WTC11 (cell line): Measurements from ENCODE around the gene PUSL1.

ENCODE experiments used
- ATF1 ChIP-seq: sonication (generic); formaldehyde crosslinking; IDR thresholded peaks from 2 replicates; pipeline ENCODE4 v1.8.1; 2023; ENCODE audit warnings: mild to moderate bottlenecking, moderate library complexity, missing genetic modification reagents
- CREB1 ChIP-seq: sonication (generic); formaldehyde crosslinking; IDR thresholded peaks from 2 replicates; pipeline ENCODE4 v1.8.0; 2023; ENCODE audit warnings: mild to moderate bottlenecking, missing genetic modification reagents
- CTCF ChIP-seq: fragments of 200-600 bp; IDR thresholded peaks from 2 replicates; pipeline ENCODE4 v1.8.0; 2022; ENCODE audit warnings: antibody characterized with exemption
- E2F1 ChIP-seq: sonication (generic); formaldehyde crosslinking; IDR thresholded peaks from 2 replicates; pipeline ENCODE4 v1.8.0; 2022; ENCODE audit warnings: mild to moderate bottlenecking, missing genetic modification reagents
- E2F5 ChIP-seq: sonication (generic); formaldehyde crosslinking; IDR thresholded peaks from 2 replicates; pipeline ENCODE4 v1.8.1; 2022; ENCODE audit warnings: mild to moderate bottlenecking, moderate library complexity, missing genetic modification reagents
- FOXP4 ChIP-seq: sonication (generic); formaldehyde crosslinking; IDR thresholded peaks from 2 replicates; pipeline ENCODE4 v1.8.0; 2022; ENCODE audit warnings: mild to moderate bottlenecking, missing genetic modification reagents
- JUN ChIP-seq: sonication (generic); formaldehyde crosslinking; IDR thresholded peaks from 2 replicates; pipeline ENCODE4 v1.8.0; 2023; ENCODE audit warnings: mild to moderate bottlenecking, missing genetic modification reagents
- MAX ChIP-seq: sonication (generic); formaldehyde crosslinking; IDR thresholded peaks from 2 replicates; pipeline ENCODE4 v1.8.0; 2022; ENCODE audit warnings: mild to moderate bottlenecking, missing genetic modification reagents
- RORB ChIP-seq: fragments of 250-450 bp; sonication (Bioruptor Pico); IDR thresholded peaks from 2 replicates; pipeline ENCODE4 v1.9.0; 2021; ENCODE audit warnings: mild to moderate bottlenecking
- SMAD3 ChIP-seq: sonication (generic); formaldehyde crosslinking; IDR thresholded peaks from 2 replicates; pipeline ENCODE4 v1.8.0; 2022; ENCODE audit warnings: missing genetic modification reagents, mild to moderate bottlenecking, borderline replicate concordance
- SP1 ChIP-seq: sonication (generic); formaldehyde crosslinking; conservative IDR thresholded peaks from 2 replicates; pipeline ENCODE4 v1.8.1; 2022; ENCODE audit warnings: missing genetic modification reagents
- TEAD1 ChIP-seq: sonication (generic); formaldehyde crosslinking; IDR thresholded peaks from 2 replicates; pipeline ENCODE4 v1.8.0; 2022; ENCODE audit warnings: mild to moderate bottlenecking, missing genetic modification reagents
- USF2 ChIP-seq: sonication (generic); formaldehyde crosslinking; IDR thresholded peaks from 2 replicates; pipeline ENCODE4 v1.8.1; 2023; ENCODE audit warnings: mild to moderate bottlenecking, missing genetic modification reagents, moderate library complexity
- ZNF281 ChIP-seq: sonication (generic); formaldehyde crosslinking; IDR thresholded peaks from 2 replicates; pipeline ENCODE4 v1.8.0; 2023; ENCODE audit warnings: mild to moderate bottlenecking, missing genetic modification reagents

GRCh38 chr1:1259119-1259488 lies 49.3 kb upstream of the PUSL1 start:
- TF ChIP-seq CTCF (no peak), E2F5 (CRISPR knock-in tag) (no peak), CREB1 (CRISPR knock-in tag) (no peak), ZNF281 (no peak), FOXP4 (CRISPR knock-in tag) (no peak), E2F1 (CRISPR knock-in tag) (no peak), SP1 (CRISPR knock-in tag) (no peak), USF2 (CRISPR knock-in tag) (no peak), ATF1 (CRISPR knock-in tag) (no peak), JUN (CRISPR knock-in tag) (no peak), MAX (CRISPR knock-in tag) (no peak), TEAD1 (CRISPR knock-in tag) (no peak), SMAD3 (CRISPR knock-in tag) (no peak), RORB (CRISPR knock-in tag) (no peak)
